ENCODE results near the gene LAMA3.
"Not testable (repeated sequence)": the region's sequence is repeated elsewhere in the genome, so short reads cannot be mapped to it uniquely, and the experiment has no call there.

- TF ChIP-seq, protein P1, sequence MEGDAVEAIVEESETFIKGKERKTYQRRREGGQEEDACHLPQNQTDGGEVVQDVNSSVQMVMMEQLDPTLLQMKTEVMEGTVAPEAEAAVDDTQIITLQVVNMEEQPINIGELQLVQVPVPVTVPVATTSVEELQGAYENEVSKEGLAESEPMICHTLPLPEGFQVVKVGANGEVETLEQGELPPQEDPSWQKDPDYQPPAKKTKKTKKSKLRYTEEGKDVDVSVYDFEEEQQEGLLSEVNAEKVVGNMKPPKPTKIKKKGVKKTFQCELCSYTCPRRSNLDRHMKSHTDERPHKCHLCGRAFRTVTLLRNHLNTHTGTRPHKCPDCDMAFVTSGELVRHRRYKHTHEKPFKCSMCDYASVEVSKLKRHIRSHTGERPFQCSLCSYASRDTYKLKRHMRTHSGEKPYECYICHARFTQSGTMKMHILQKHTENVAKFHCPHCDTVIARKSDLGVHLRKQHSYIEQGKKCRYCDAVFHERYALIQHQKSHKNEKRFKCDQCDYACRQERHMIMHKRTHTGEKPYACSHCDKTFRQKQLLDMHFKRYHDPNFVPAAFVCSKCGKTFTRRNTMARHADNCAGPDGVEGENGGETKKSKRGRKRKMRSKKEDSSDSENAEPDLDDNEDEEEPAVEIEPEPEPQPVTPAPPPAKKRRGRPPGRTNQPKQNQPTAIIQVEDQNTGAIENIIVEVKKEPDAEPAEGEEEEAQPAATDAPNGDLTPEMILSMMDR (conservative IDR thresholded peaks at IDR 0.05; ENCODE audit: low read depth in 2 of 2) = not testable (repeated sequence)
- TF ChIP-seq CREB1 (CRISPR knock-in tag; IDR thresholded peaks at IDR 0.05; ENCODE audit: low read depth); EZH2phosphoT487 (IDR thresholded peaks at IDR 0.05; ENCODE audit: unreplicated experiment); POLR2AphosphoS5 (IDR thresholded peaks at IDR 0.05; ENCODE audit: low read depth); STAT1 (IDR thresholded peaks at IDR 0.05; ENCODE audit: unreplicated experiment); EZH2 (IDR thresholded peaks at IDR 0.05; ENCODE audit: low read depth, unreplicated experiment); ZNF114 (CRISPR knock-in tag; IDR thresholded peaks at IDR 0.05); NANOG (IDR thresholded peaks at IDR 0.05; ENCODE audit: borderline replicate concordance); JUNB (IDR thresholded peaks at IDR 0.05; ENCODE audit: unreplicated experiment); ZNF331 (CRISPR knock-in tag; IDR thresholded peaks at IDR 0.05; ENCODE audit: low read depth): not testable (repeated sequence)
- TF ChIP-seq, protein P2, sequence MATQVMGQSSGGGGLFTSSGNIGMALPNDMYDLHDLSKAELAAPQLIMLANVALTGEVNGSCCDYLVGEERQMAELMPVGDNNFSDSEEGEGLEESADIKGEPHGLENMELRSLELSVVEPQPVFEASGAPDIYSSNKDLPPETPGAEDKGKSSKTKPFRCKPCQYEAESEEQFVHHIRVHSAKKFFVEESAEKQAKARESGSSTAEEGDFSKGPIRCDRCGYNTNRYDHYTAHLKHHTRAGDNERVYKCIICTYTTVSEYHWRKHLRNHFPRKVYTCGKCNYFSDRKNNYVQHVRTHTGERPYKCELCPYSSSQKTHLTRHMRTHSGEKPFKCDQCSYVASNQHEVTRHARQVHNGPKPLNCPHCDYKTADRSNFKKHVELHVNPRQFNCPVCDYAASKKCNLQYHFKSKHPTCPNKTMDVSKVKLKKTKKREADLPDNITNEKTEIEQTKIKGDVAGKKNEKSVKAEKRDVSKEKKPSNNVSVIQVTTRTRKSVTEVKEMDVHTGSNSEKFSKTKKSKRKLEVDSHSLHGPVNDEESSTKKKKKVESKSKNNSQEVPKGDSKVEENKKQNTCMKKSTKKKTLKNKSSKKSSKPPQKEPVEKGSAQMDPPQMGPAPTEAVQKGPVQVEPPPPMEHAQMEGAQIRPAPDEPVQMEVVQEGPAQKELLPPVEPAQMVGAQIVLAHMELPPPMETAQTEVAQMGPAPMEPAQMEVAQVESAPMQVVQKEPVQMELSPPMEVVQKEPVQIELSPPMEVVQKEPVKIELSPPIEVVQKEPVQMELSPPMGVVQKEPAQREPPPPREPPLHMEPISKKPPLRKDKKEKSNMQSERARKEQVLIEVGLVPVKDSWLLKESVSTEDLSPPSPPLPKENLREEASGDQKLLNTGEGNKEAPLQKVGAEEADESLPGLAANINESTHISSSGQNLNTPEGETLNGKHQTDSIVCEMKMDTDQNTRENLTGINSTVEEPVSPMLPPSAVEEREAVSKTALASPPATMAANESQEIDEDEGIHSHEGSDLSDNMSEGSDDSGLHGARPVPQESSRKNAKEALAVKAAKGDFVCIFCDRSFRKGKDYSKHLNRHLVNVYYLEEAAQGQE (IDR thresholded peaks at IDR 0.05; ENCODE audit: unreplicated experiment) = not testable (repeated sequence)
- TF ChIP-seq, protein P3, sequence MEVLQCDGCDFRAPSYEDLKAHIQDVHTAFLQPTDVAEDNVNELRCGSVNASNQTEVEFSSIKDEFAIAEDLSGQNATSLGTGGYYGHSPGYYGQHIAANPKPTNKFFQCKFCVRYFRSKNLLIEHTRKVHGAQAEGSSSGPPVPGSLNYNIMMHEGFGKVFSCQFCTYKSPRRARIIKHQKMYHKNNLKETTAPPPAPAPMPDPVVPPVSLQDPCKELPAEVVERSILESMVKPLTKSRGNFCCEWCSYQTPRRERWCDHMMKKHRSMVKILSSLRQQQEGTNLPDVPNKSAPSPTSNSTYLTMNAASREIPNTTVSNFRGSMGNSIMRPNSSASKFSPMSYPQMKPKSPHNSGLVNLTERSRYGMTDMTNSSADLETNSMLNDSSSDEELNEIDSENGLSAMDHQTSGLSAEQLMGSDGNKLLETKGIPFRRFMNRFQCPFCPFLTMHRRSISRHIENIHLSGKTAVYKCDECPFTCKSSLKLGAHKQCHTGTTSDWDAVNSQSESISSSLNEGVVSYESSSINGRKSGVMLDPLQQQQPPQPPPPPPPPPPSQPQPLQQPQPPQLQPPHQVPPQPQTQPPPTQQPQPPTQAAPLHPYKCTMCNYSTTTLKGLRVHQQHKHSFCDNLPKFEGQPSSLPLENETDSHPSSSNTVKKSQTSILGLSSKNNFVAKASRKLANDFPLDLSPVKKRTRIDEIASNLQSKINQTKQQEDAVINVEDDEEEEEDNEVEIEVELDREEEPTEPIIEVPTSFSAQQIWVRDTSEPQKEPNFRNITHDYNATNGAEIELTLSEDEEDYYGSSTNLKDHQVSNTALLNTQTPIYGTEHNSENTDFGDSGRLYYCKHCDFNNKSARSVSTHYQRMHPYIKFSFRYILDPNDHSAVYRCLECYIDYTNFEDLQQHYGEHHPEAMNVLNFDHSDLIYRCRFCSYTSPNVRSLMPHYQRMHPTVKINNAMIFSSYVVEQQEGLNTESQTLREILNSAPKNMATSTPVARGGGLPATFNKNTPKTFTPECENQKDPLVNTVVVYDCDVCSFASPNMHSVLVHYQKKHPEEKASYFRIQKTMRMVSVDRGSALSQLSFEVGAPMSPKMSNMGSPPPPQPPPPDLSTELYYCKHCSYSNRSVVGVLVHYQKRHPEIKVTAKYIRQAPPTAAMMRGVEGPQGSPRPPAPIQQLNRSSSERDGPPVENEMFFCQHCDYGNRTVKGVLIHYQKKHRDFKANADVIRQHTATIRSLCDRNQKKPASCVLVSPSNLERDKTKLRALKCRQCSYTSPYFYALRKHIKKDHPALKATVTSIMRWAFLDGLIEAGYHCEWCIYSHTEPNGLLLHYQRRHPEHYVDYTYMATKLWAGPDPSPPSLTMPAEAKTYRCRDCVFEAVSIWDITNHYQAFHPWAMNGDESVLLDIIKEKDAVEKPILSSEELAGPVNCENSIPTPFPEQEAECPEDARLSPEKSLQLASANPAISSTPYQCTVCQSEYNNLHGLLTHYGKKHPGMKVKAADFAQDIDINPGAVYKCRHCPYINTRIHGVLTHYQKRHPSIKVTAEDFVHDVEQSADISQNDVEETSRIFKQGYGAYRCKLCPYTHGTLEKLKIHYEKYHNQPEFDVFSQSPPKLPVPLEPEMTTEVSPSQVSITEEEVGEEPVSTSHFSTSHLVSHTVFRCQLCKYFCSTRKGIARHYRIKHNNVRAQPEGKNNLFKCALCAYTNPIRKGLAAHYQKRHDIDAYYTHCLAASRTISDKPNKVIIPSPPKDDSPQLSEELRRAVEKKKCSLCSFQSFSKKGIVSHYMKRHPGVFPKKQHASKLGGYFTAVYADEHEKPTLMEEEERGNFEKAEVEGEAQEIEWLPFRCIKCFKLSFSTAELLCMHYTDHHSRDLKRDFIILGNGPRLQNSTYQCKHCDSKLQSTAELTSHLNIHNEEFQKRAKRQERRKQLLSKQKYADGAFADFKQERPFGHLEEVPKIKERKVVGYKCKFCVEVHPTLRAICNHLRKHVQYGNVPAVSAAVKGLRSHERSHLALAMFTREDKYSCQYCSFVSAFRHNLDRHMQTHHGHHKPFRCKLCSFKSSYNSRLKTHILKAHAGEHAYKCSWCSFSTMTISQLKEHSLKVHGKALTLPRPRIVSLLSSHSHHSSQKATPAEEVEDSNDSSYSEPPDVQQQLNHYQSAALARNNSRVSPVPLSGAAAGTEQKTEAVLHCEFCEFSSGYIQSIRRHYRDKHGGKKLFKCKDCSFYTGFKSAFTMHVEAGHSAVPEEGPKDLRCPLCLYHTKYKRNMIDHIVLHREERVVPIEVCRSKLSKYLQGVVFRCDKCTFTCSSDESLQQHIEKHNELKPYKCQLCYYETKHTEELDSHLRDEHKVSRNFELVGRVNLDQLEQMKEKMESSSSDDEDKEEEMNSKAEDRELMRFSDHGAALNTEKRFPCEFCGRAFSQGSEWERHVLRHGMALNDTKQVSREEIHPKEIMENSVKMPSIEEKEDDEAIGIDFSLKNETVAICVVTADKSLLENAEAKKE (CRISPR knock-in tag; IDR thresholded peaks at IDR 0.05) = not testable (repeated sequence)
- TF ChIP-seq, protein P4, sequence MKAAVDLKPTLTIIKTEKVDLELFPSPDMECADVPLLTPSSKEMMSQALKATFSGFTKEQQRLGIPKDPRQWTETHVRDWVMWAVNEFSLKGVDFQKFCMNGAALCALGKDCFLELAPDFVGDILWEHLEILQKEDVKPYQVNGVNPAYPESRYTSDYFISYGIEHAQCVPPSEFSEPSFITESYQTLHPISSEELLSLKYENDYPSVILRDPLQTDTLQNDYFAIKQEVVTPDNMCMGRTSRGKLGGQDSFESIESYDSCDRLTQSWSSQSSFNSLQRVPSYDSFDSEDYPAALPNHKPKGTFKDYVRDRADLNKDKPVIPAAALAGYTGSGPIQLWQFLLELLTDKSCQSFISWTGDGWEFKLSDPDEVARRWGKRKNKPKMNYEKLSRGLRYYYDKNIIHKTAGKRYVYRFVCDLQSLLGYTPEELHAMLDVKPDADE (IDR thresholded peaks at IDR 0.05) = not testable (repeated sequence)
Measured at GRCh38 chr18:23741967-23742366, 52.7 kb downstream of the LAMA3 start.
